CD4-positive, CD25-positive, alpha-beta regulatory T cell (primary cell): Measurements from ENCODE around the gene NGFR. TPM values are rescaled to one million over a fixed set of nuclear protein-coding genes. Genes with fewer than 3 reads are reported as not detected.

Source experiments
- ATAC-seq, 2 donors: fragments of 150-1000 bp; cut with Tn5 transposase; one replicate each; pipeline ENCODE4 v1.10.0; 2021; ENCODE audit warnings: low read depth in 2 of 2, moderate number of reproducible peaks in 2 of 2, moderate library complexity in 1 of 2
- DNase-seq, 3 donors: peaks; one replicate each; pipeline versions ENCODE4 v3.0.0 to v3.0.0-alpha.2; 2012 to 2022; ENCODE audit warnings: mixed read lengths in 1 of 3
- H3K27ac ChIP-seq: one replicate; pipeline ENCODE4 v1.7.0; 2013; ENCODE audit warnings: mild to moderate bottlenecking, low read length; ENCODE audit not compliant: insufficient read depth, poor library complexity, severe bottlenecking
- H3K27me3 ChIP-seq: one replicate; pipeline ENCODE4 v1.7.0; 2013; ENCODE audit warnings: low read length; ENCODE audit not compliant: control insufficient read depth, insufficient read depth
- H3K36me3 ChIP-seq: one replicate; pipeline ENCODE4 v1.7.0; 2013; ENCODE audit warnings: mild to moderate bottlenecking, low read length, moderate library complexity; ENCODE audit not compliant: control insufficient read depth, insufficient read depth
- H3K4me1 ChIP-seq: 2 replicates; pipeline ENCODE4 v1.7.0; 2013; ENCODE audit warnings: mild to moderate bottlenecking, low read length; ENCODE audit not compliant: insufficient read depth, control insufficient read depth, poor library complexity, severe bottlenecking
- H3K4me3 ChIP-seq: one replicate; pipeline ENCODE4 v1.7.0; 2013; ENCODE audit warnings: low read depth, mild to moderate bottlenecking, low read length, moderate library complexity
- H3K9me3 ChIP-seq, 2 experiments: 1 replicate in 1 of 2; 2 replicates in 1 of 2; pipeline ENCODE4 v1.7.0; 2013; ENCODE audit warnings: low read length in 2 of 2, mild to moderate bottlenecking in 1 of 2, moderate library complexity in 1 of 2; ENCODE audit not compliant: control insufficient read depth in 2 of 2
- H3K27ac Mint-ChIP-seq, 3 donors: one replicate each; pipeline ENCODE4 v1.8.0; 2020 to 2022; ENCODE audit warnings: mild to moderate bottlenecking in 3 of 3, mixed read lengths in 3 of 3, moderate library complexity in 2 of 3
- H3K27me3 Mint-ChIP-seq: one replicate; pipeline ENCODE4 v1.8.0; 2022; ENCODE audit warnings: mild to moderate bottlenecking, mixed read lengths
- H3K36me3 Mint-ChIP-seq: one replicate; pipeline ENCODE4 v1.8.0; 2020; ENCODE audit warnings: mixed read lengths
- H3K4me1 Mint-ChIP-seq, 4 donors: one replicate each; pipeline ENCODE4 v1.8.0; 2020 to 2022; ENCODE audit warnings: mixed read lengths in 4 of 4, mild to moderate bottlenecking in 1 of 4
- H3K4me3 Mint-ChIP-seq, 4 donors: one replicate each; pipeline ENCODE4 v1.8.0; 2020 to 2022; ENCODE audit warnings: mild to moderate bottlenecking in 4 of 4, mixed read lengths in 4 of 4, moderate library complexity in 3 of 4
- H3K9me3 Mint-ChIP-seq, 7 donors: one replicate each; pipeline ENCODE4 v1.8.0; 2020 to 2022; ENCODE audit warnings: mixed read lengths in 7 of 7, mild to moderate bottlenecking in 3 of 7, moderate library complexity in 2 of 7
- polyA plus RNA-seq, 4 donors: library from polyadenylated mRNA; unstranded; fragments of 300-500 nt; fragmentation: Illumina TruSeq; gene quantifications; one replicate each; pipeline ENCODE4 v1.2.3, GENCODE V29; 2021
- total RNA-seq: library from RNA; stranded (reverse); gene quantifications from one replicate; pipeline ENCODE4 v1.2.3, GENCODE V29; 2022

Gene NGFR
- total and polyA plus RNA-seq, 5 donors from 2014 or later: 0.32 TPM; not detected in 4

GRCh38 chr17:49464049-49464448, 31.0 kb upstream of the NGFR start:
- Histone ChIP-seq H3K27me3 (peaks cover 10% of the 10 kb centered on the region), H3K36me3 (no peaks in the 10 kb centered on the region), H3K4me3 (no peak overlapping the region), H3K27ac (no peak overlapping the region), H3K4me1 (no peaks in the 10 kb centered on the region), H3K9me3 (peaks cover 2 to 4% of the 10 kb centered on the region in 2 experiments)
- H3K36me3 Mint-ChIP-seq: no peaks in the 10 kb centered on the region
- no peak overlapping the region for H3K4me3 Mint-ChIP-seq
- no peaks in the 10 kb centered on the region for H3K4me1 Mint-ChIP-seq
- no peak overlapping the region for H3K27ac Mint-ChIP-seq
- peaks cover 0 to 1% (median 0%) of the 10 kb centered on the region in 7 donors for H3K9me3 Mint-ChIP-seq
- peaks cover 41% of the 10 kb centered on the region for H3K27me3 Mint-ChIP-seq
- ATAC-seq (no peak), DNase-seq (no peak)

- H3K4me3 ChIP-seq: no peak overlapping the region
- Mint-ChIP-seq H3K4me1 (peaks cover 0 to 3% (median 0%) of the 10 kb centered on the region in 4 donors), H3K36me3 (no peaks in the 10 kb centered on the region), H3K9me3 (peaks cover 0 to 1% (median 0%) of the 10 kb centered on the region in 7 donors), H3K27ac (peak overlapping the region in 1 of 3 donors; percentile 66), H3K4me3 (no peak overlapping the region), H3K27me3 (peaks cover 37% of the 10 kb centered on the region)
- H3K36me3 ChIP-seq: no peaks in the 10 kb centered on the region
- ATAC-seq (no peak), DNase-seq (no peak)
- peaks cover 2 to 4% of the 10 kb centered on the region in 2 experiments for H3K9me3 ChIP-seq
- no peak overlapping the region for H3K27ac ChIP-seq
- no peaks in the 10 kb centered on the region for H3K4me1 ChIP-seq
- H3K27me3 ChIP-seq: peaks cover 11% of the 10 kb centered on the region
Measured at GRCh38 chr17:49465331-49465903, 29.7 kb upstream of the NGFR start.

GRCh38 chr17:49466436-49466835, 28.7 kb upstream of the NGFR start:
- no peak overlapping the region for H3K27ac Mint-ChIP-seq
- H3K9me3 ChIP-seq: peaks cover 2 to 4% of the 10 kb centered on the region in 2 experiments
- DNase-seq (no peak), ATAC-seq (no peak)
- peaks cover 0 to 1% (median 0%) of the 10 kb centered on the region in 7 donors for H3K9me3 Mint-ChIP-seq
- no peaks in the 10 kb centered on the region for H3K36me3 Mint-ChIP-seq
- H3K4me3 ChIP-seq: no peak overlapping the region
- H3K4me3 Mint-ChIP-seq: no peak overlapping the region
- H3K27me3 ChIP-seq: peaks cover 15% of the 10 kb centered on the region
- H3K27me3 Mint-ChIP-seq: peaks cover 45% of the 10 kb centered on the region
- no peaks in the 10 kb centered on the region for H3K36me3 ChIP-seq
- no peak overlapping the region for H3K27ac ChIP-seq
- H3K4me1 Mint-ChIP-seq: peaks cover 0 to 3% (median 1%) of the 10 kb centered on the region in 4 donors
- H3K4me1 ChIP-seq: no peaks in the 10 kb centered on the region

GRCh38 chr17:49467175-49467574, 27.9 kb upstream of the NGFR start:
- no peak overlapping the region for H3K27ac Mint-ChIP-seq
- no peaks in the 10 kb centered on the region for H3K36me3 Mint-ChIP-seq
- peaks cover 18% of the 10 kb centered on the region for H3K27me3 ChIP-seq

GRCh38 chr17:49468811-49469385, 26.2 kb upstream of the NGFR start:
- Histone ChIP-seq H3K27me3 (peaks cover 16% of the 10 kb centered on the region), H3K27ac (no peak overlapping the region), H3K4me1 (no peaks in the 10 kb centered on the region), H3K9me3 (peaks cover 2 to 3% of the 10 kb centered on the region in 2 experiments), H3K4me3 (no peak overlapping the region), H3K36me3 (no peaks in the 10 kb centered on the region)
- peaks cover 0 to 7% (median 1%) of the 10 kb centered on the region in 4 donors for H3K4me1 Mint-ChIP-seq
- peaks cover 0 to 1% (median 0%) of the 10 kb centered on the region in 7 donors for H3K9me3 Mint-ChIP-seq
- no peak for ATAC-seq
- H3K4me3 Mint-ChIP-seq: no peak overlapping the region
- H3K27ac Mint-ChIP-seq: no peak overlapping the region
- H3K36me3 Mint-ChIP-seq: no peaks in the 10 kb centered on the region
- DNase-seq: no peak
- H3K27me3 Mint-ChIP-seq: peaks cover 51% of the 10 kb centered on the region

More at GRCh38 chr17:49467175-49467574, 27.9 kb upstream of the NGFR start:
- H3K36me3 ChIP-seq: no peaks in the 10 kb centered on the region
- Mint-ChIP-seq H3K27me3 (peaks cover 51% of the 10 kb centered on the region), H3K4me1 (peaks cover 0 to 7% (median 1%) of the 10 kb centered on the region in 4 donors), H3K9me3 (peaks cover 0 to 1% (median 0%) of the 10 kb centered on the region in 7 donors), H3K4me3 (no peak overlapping the region)
- H3K27ac ChIP-seq: no peak overlapping the region
- H3K4me3 ChIP-seq: no peak overlapping the region
- no peaks in the 10 kb centered on the region for H3K4me1 ChIP-seq
- peaks cover 2 to 4% of the 10 kb centered on the region in 2 experiments for H3K9me3 ChIP-seq
- ATAC-seq: no peak
- no peak for DNase-seq

- Mint-ChIP-seq H3K4me3 (no peak overlapping the region), H3K4me1 (peaks cover 0 to 7% (median 1%) of the 10 kb centered on the region in 4 donors), H3K27me3 (peaks cover 58% of the 10 kb centered on the region), H3K9me3 (peaks cover 0 to 10% (median 3%) of the 10 kb centered on the region in 7 donors), H3K36me3 (no peaks in the 10 kb centered on the region), H3K27ac (no peak overlapping the region)
- peaks cover 25% of the 10 kb centered on the region for H3K27me3 ChIP-seq
- H3K36me3 ChIP-seq: no peaks in the 10 kb centered on the region
- no peaks in the 10 kb centered on the region for H3K4me1 ChIP-seq
- H3K27ac ChIP-seq: no peak overlapping the region
- DNase-seq: no peak
- ATAC-seq: no peak
- peaks cover 0 to under 1% of the 10 kb centered on the region in 2 experiments for H3K9me3 ChIP-seq
- no peak overlapping the region for H3K4me3 ChIP-seq
Measured at GRCh38 chr17:49469831-49470810, 25.0 kb upstream of the NGFR start.

- ATAC-seq: no peak
- Histone ChIP-seq H3K9me3 (peaks cover 3 to 7% of the 10 kb centered on the region in 2 experiments), H3K27me3 (peaks cover 28% of the 10 kb centered on the region)
Measured at GRCh38 chr17:49471089-49471683, 23.9 kb upstream of the NGFR start.

More at GRCh38 chr17:49471089-49471683, 23.9 kb upstream of the NGFR start:
- H3K27ac Mint-ChIP-seq: no peak overlapping the region
- H3K27ac ChIP-seq: no peak overlapping the region
- no peak for DNase-seq
- H3K36me3 Mint-ChIP-seq: no peaks in the 10 kb centered on the region
- no peak overlapping the region for H3K4me3 ChIP-seq
- no peaks in the 10 kb centered on the region for H3K36me3 ChIP-seq
- H3K4me3 Mint-ChIP-seq: no peak overlapping the region
- peaks cover 0 to 7% (median 1%) of the 10 kb centered on the region in 4 donors for H3K4me1 Mint-ChIP-seq
- H3K4me1 ChIP-seq: no peaks in the 10 kb centered on the region
- peaks cover 0 to 15% (median 3%) of the 10 kb centered on the region in 7 donors for H3K9me3 Mint-ChIP-seq
- H3K27me3 Mint-ChIP-seq: peaks cover 58% of the 10 kb centered on the region
